Parathyroid adenoma (tissue), 2 donors: Measurements from ENCODE around the gene C8A.

Experiments
- H2AFZ ChIP-seq: fragments of 300-600 bp; sonication (generic); one replicate; pipeline ENCODE4 v1.7.0; 2017; ENCODE audit warnings: antibody characterized with exemption, mild to moderate bottlenecking
- H3K27ac ChIP-seq: fragments of 300-600 bp; sonication (generic); one replicate; pipeline ENCODE4 v1.7.0; 2017
- H3K27me3 ChIP-seq: fragments of 300-600 bp; sonication (generic); one replicate; pipeline ENCODE4 v1.7.0; 2017; ENCODE audit warnings: low read length; ENCODE audit not compliant: control insufficient read depth, insufficient read depth
- H3K36me3 ChIP-seq: fragments of 300-600 bp; sonication (generic); one replicate; pipeline ENCODE4 v1.7.0; 2017; ENCODE audit warnings: low read length; ENCODE audit not compliant: control insufficient read depth, insufficient read depth
- H3K4me1 ChIP-seq: fragments of 300-600 bp; sonication (generic); one replicate; pipeline ENCODE4 v1.7.0; 2017; ENCODE audit warnings: control low read depth
- H3K4me2 ChIP-seq: fragments of 300-600 bp; sonication (generic); one replicate; pipeline ENCODE4 v1.7.0; 2017; ENCODE audit warnings: low read length
- H3K4me3 ChIP-seq: fragments of 300-600 bp; sonication (generic); one replicate; pipeline ENCODE4 v1.7.0; 2017; ENCODE audit warnings: low read depth, low read length
- H3K79me2 ChIP-seq: fragments of 300-600 bp; sonication (generic); one replicate; pipeline ENCODE4 v1.7.0; 2017; ENCODE audit warnings: control low read depth
- H3K9ac ChIP-seq: fragments of 300-600 bp; sonication (generic); one replicate; pipeline ENCODE4 v1.7.0; 2017; ENCODE audit warnings: mild to moderate bottlenecking
- H3K9me3 ChIP-seq: fragments of 300-600 bp; sonication (generic); one replicate; pipeline ENCODE4 v1.7.0; 2017; ENCODE audit warnings: low read length; ENCODE audit not compliant: control insufficient read depth
- CTCF ChIP-seq: fragments of 300-600 bp; sonication (generic); IDR thresholded peaks from one replicate; pipeline ENCODE4 v1.7.0; 2017; ENCODE audit warnings: antibody characterized with exemption, mild to moderate bottlenecking
- donor health status: primary hyperparathyroidism.

C8A gene

GRCh38 chr1:56850411-56850810, 4.2 kb upstream of the C8A start:
- Histone ChIP-seq H3K4me1 (no peaks in the 10 kb centered on the region), H3K9ac (no peak overlapping the region), H3K79me2 (no peaks in the 10 kb centered on the region), H3K27ac (no peak overlapping the region), H2AFZ (no peak overlapping the region), H3K9me3 (no peaks in the 10 kb centered on the region), H3K4me3 (no peak overlapping the region), H3K36me3 (no peaks in the 10 kb centered on the region), H3K27me3 (no peaks in the 10 kb centered on the region), H3K4me2 (no peak overlapping the region)
- no peak for TF ChIP-seq CTCF

GRCh38 chr1:56850922-56851321, 3.7 kb upstream of the C8A start:
- no peak for TF ChIP-seq CTCF
- no peaks in the 10 kb centered on the region for H3K9me3 ChIP-seq
- H3K27me3 ChIP-seq: no peaks in the 10 kb centered on the region
- H3K9ac ChIP-seq: no peak overlapping the region
- H3K36me3 ChIP-seq: no peaks in the 10 kb centered on the region
- H2AFZ ChIP-seq: no peak overlapping the region
- no peaks in the 10 kb centered on the region for H3K79me2 ChIP-seq
- H3K4me2 ChIP-seq: no peak overlapping the region
- H3K4me3 ChIP-seq: no peak overlapping the region
- no peaks in the 10 kb centered on the region for H3K4me1 ChIP-seq
- H3K27ac ChIP-seq: no peak overlapping the region

GRCh38 chr1:56852476-56852875, 2.1 kb upstream of the C8A start:
- Histone ChIP-seq H3K79me2 (no peaks in the 10 kb centered on the region), H3K36me3 (no peaks in the 10 kb centered on the region), H3K4me3 (no peak overlapping the region), H3K27me3 (no peaks in the 10 kb centered on the region), H3K9me3 (no peaks in the 10 kb centered on the region), H3K4me1 (no peaks in the 10 kb centered on the region), H2AFZ (no peak overlapping the region), H3K9ac (no peak overlapping the region), H3K4me2 (no peak overlapping the region), H3K27ac (no peak overlapping the region)
- no peak for TF ChIP-seq CTCF

- H3K36me3 ChIP-seq: no peaks in the 10 kb centered on the region
- no peak overlapping the region for H3K27ac ChIP-seq
- H3K4me2 ChIP-seq: no peak overlapping the region
- H2AFZ ChIP-seq: no peak overlapping the region
- H3K9ac ChIP-seq: no peak overlapping the region
- TF ChIP-seq CTCF: no peak
- H3K4me3 ChIP-seq: no peak overlapping the region
- H3K79me2 ChIP-seq: no peaks in the 10 kb centered on the region
- H3K4me1 ChIP-seq: no peaks in the 10 kb centered on the region
- no peaks in the 10 kb centered on the region for H3K27me3 ChIP-seq
- no peaks in the 10 kb centered on the region for H3K9me3 ChIP-seq
Measured at GRCh38 chr1:56855190-56855589, 593 bp downstream of the C8A start.

GRCh38 chr1:56856186-56856585, 1.6 kb downstream of the C8A start:
- TF ChIP-seq CTCF: no peak
- H3K27me3 ChIP-seq: no peaks in the 10 kb centered on the region
- no peak overlapping the region for H3K9ac ChIP-seq
- H3K36me3 ChIP-seq: no peaks in the 10 kb centered on the region
- no peaks in the 10 kb centered on the region for H3K79me2 ChIP-seq
- H3K4me1 ChIP-seq: no peaks in the 10 kb centered on the region
- no peaks in the 10 kb centered on the region for H3K9me3 ChIP-seq
- H3K4me3 ChIP-seq: no peak overlapping the region
- H2AFZ ChIP-seq: no peak overlapping the region
- H3K27ac ChIP-seq: no peak overlapping the region
- H3K4me2 ChIP-seq: no peak overlapping the region
